Esophagus muscularis mucosa (tissue), 4 donors: Measurements from ENCODE around the gene ZDHHC4.
"Not testable (repeated sequence)": the region's sequence is repeated elsewhere in the genome, so short reads cannot be mapped to it uniquely, and the experiment has no call there.

Experiments
- EP300 ChIP-seq: sonication (generic); formaldehyde crosslinking; IDR thresholded peaks from one replicate; pipeline ENCODE4 v1.6.1; 2017; ENCODE audit warnings: antibody characterized with exemption
- POLR2A ChIP-seq: fragments of 450-650 bp; IDR thresholded peaks from one replicate; pipeline ENCODE4 v1.6.1; 2017; ENCODE audit warnings: antibody characterized with exemption, moderate library complexity, mild to moderate bottlenecking, low read depth
- POLR2AphosphoS5 ChIP-seq, 2 donors: sonication (generic); formaldehyde crosslinking; IDR thresholded peaks; one replicate each; pipeline ENCODE4 v1.6.1; 2017; ENCODE audit warnings: antibody characterized with exemption in 2 of 2
- TF ChIP-seq, protein P1 (sequence below), 3 experiments: fragments of 200-600 bp in 2 of 3; fragments of 450-650 bp in 1 of 3; sonication (generic) in 2 of 3; IDR thresholded peaks; one replicate each; pipeline ENCODE4 v1.5.1; 2017 to 2019; ENCODE audit warnings: antibody characterized with exemption in 3 of 3, mild to moderate bottlenecking in 2 of 3, moderate library complexity in 1 of 3

DNA sequence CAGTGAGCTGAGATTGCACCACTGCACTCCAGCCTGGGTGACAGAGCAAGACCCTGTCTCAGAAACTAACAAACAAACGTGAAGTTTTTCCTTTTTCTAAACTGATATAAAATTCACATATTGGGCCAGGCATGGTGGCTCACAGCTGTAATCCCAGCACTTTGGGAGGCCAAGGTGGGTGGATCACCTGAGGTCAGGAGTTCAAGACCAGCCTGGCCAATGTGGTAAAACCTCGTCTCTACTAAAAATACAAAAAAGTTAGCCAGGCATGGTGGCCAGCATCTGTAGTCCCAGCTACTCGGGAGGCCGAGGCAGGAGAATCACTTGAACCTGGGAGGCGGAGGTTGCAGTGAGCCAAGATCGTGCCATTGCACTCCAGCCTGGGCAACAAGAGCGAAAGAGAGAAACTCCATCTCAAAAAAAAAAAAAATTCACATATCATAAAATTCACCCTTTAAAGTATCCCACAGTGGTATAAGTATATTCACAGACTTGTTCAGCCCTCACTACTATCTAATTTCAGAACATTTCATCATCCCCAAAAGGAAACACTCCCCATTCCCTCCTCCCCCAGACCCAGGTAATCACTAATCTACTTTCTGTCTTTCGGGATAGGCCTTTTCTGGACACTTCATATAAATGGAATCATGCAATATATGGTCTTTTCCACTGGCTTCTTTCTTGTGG lies 8.6 kb downstream of the ZDHHC4 start:
- TF ChIP-seq, protein P1, sequence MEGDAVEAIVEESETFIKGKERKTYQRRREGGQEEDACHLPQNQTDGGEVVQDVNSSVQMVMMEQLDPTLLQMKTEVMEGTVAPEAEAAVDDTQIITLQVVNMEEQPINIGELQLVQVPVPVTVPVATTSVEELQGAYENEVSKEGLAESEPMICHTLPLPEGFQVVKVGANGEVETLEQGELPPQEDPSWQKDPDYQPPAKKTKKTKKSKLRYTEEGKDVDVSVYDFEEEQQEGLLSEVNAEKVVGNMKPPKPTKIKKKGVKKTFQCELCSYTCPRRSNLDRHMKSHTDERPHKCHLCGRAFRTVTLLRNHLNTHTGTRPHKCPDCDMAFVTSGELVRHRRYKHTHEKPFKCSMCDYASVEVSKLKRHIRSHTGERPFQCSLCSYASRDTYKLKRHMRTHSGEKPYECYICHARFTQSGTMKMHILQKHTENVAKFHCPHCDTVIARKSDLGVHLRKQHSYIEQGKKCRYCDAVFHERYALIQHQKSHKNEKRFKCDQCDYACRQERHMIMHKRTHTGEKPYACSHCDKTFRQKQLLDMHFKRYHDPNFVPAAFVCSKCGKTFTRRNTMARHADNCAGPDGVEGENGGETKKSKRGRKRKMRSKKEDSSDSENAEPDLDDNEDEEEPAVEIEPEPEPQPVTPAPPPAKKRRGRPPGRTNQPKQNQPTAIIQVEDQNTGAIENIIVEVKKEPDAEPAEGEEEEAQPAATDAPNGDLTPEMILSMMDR (IDR thresholded peaks at IDR 0.05) = not testable (repeated sequence)
- TF ChIP-seq EP300; POLR2AphosphoS5 (IDR thresholded peaks at IDR 0.05); POLR2A: not testable (repeated sequence)
